NCI-H1092 (cell line): ENCODE measurements around the gene ARFGAP1.

Experiments used
- DNase-seq: peaks from one replicate; lab custom pipeline; 2025; lab: John Stamatoyannopoulos, UW

ARFGAP1 gene

GRCh38 chr20:63309261-63310071 lies 36.9 kb downstream of the ARFGAP1 start:
- no peak for DNase-seq

GRCh38 chr20:63310265-63310991 lies 37.8 kb downstream of the ARFGAP1 start:
- DNase-seq = no peak

- DNase-seq = no peak
Observed at GRCh38 chr20:63311186-63311832, 38.7 kb downstream of the ARFGAP1 start.

- no peak for DNase-seq
Observed at GRCh38 chr20:63311833-63312243, 39.2 kb downstream of the ARFGAP1 start.

- no peak for DNase-seq
Observed at GRCh38 chr20:63312273-63312672, 39.7 kb downstream of the ARFGAP1 start.

- no peak for DNase-seq
Observed at GRCh38 chr20:63312690-63313348, 40.2 kb downstream of the ARFGAP1 start.

- no peak for DNase-seq
Observed at GRCh38 chr20:63313349-63314014, 40.9 kb downstream of the ARFGAP1 start.

- DNase-seq = no peak
Observed at GRCh38 chr20:63314015-63314471, 41.4 kb downstream of the ARFGAP1 start.

GRCh38 chr20:63314566-63315239 lies 42.1 kb downstream of the ARFGAP1 start:
- no peak for DNase-seq

GRCh38 chr20:63315240-63315689 lies 42.7 kb downstream of the ARFGAP1 start:
- no peak for DNase-seq

GRCh38 chr20:63315731-63316491 lies 43.3 kb downstream of the ARFGAP1 start:
- DNase-seq = no peak

GRCh38 chr20:63316502-63316921 lies 43.9 kb downstream of the ARFGAP1 start:
- no peak for DNase-seq

GRCh38 chr20:63317061-63317460 lies 44.4 kb downstream of the ARFGAP1 start:
- no peak for DNase-seq

GRCh38 chr20:63317601-63318291 lies 45.1 kb downstream of the ARFGAP1 start:
- no peak for DNase-seq

GRCh38 chr20:63318391-63319163 lies 46.0 kb downstream of the ARFGAP1 start:
- no peak for DNase-seq

GRCh38 chr20:63319164-63320040 lies 46.8 kb downstream of the ARFGAP1 start:
- no peak for DNase-seq

GRCh38 chr20:63320041-63320511 lies 47.5 kb downstream of the ARFGAP1 start:
- no peak for DNase-seq
